Measurements from ENCODE around the gene RER1. TPM values are rescaled to one million over a fixed set of nuclear protein-coding genes. Genes with fewer than 3 reads are reported as not detected.

Gene RER1
- total RNA-seq, 1 experiment from 2014 or later = 110 TPM

GRCh38 chr1:2368053-2368744 lies 23.4 kb upstream of the RER1 start:
- H3K4me1 ChIP-seq (ENCODE audit: insufficient read depth, low read length) = no peaks in the 10 kb centered on the region
- Mint-ChIP-seq H3K4me3 (no peak overlapping the region; a peak in 1 of 5 replicates), H3K36me3 (ENCODE audit: insufficient read depth in 1 of 3, low read depth in 3 of 3) (peaks cover 5 to 19% (median 7%) of the 10 kb centered on the region in 3 experiments), H3K4me1 (peaks cover 0 to 2% of the 10 kb centered on the region in 2 experiments; a peak in 1 of 4 replicates), H3K27ac (peak overlapping the region in 1 of 3 experiments; percentile 9; a peak in 1 of 7 replicates), H3K27me3 (ENCODE audit: low read depth) (peaks cover 3% of the 10 kb centered on the region; the same call in 1 of the 2 replicates), H3K9me3 (peaks cover 7 to 12% of the 10 kb centered on the region in 2 experiments)
- no peak overlapping the region for H3K4ac ChIP-seq (ENCODE audit: low read depth, low read length)
- H3K9ac ChIP-seq (ENCODE audit: extremely low read depth, insufficient read length, low read length) = no peak overlapping the region
- H2AK5ac ChIP-seq (ENCODE audit: insufficient read length, low read length) = no peak overlapping the region
- no peak overlapping the region for H2BK20ac ChIP-seq (ENCODE audit: low read depth, low read length, poor library complexity, severe bottlenecking)
- no peaks in the 10 kb centered on the region for H4K20me1 ChIP-seq (ENCODE audit: control insufficient read depth, insufficient read depth, insufficient read length)
- H4K8ac ChIP-seq (replicated peaks; ENCODE audit: insufficient read length, low read depth, low read length) = no peak overlapping the region
- no peak overlapping the region for H3K18ac ChIP-seq (ENCODE audit: insufficient read length, low read depth, low read length)
- H3K27me3 ChIP-seq (ENCODE audit: insufficient read depth, low read length) = no peaks in the 10 kb centered on the region
- H2BK15ac ChIP-seq (ENCODE audit: low read depth, low read length) = no peak overlapping the region
- no peaks in the 10 kb centered on the region for H3K79me2 ChIP-seq (ENCODE audit: insufficient read depth, low read length)
- H2BK12ac ChIP-seq (ENCODE audit: insufficient read length, low read depth, low read length) = no peak overlapping the region
- no peak overlapping the region for H2AFZ ChIP-seq (ENCODE audit: low read length)
- H3K14ac ChIP-seq (ENCODE audit: insufficient read depth, low read length) = no peak overlapping the region
- H2BK120ac ChIP-seq (ENCODE audit: low read depth, low read length, poor library complexity, severe bottlenecking) = no peak overlapping the region
- no peaks in the 10 kb centered on the region for H3K79me1 ChIP-seq (ENCODE audit: insufficient read depth, low read depth, low read length, poor library complexity, severe bottlenecking)
- DNase-seq = no peak
- no peak for TF ChIP-seq CTCF (conservative IDR thresholded peaks at IDR 0.05)
- H3K4me2 ChIP-seq (ENCODE audit: insufficient read depth, insufficient read length, low read length) = no peak overlapping the region
- no peaks in the 10 kb centered on the region for H3K23me2 ChIP-seq (ENCODE audit: insufficient read length, low read depth, low read length, poor library complexity, severe bottlenecking)
- no peaks in the 10 kb centered on the region for H3K9me3 ChIP-seq (ENCODE audit: control insufficient read depth, low read depth, low read length)
- no peak overlapping the region for H4K91ac ChIP-seq (ENCODE audit: insufficient read length, low read depth, low read length)
- no CpG with 5 or more reads among the region's 8 CpGs for WGBS (ENCODE audit: extremely low coverage, insufficient read length, low lambda C conversion rate)
- no peak overlapping the region for H3K56ac ChIP-seq (ENCODE audit: insufficient read length, low read depth, low read length)
- H3K23ac ChIP-seq (ENCODE audit: insufficient read length, low read depth, low read length) = no peak overlapping the region
- H4K5ac ChIP-seq (ENCODE audit: insufficient read length, low read depth, low read length) = no peak overlapping the region
- no peak overlapping the region for H2BK5ac ChIP-seq (ENCODE audit: insufficient read length, low read length)
- H3T11ph ChIP-seq (ENCODE audit: low read length) = no peak overlapping the region
- H3K27ac ChIP-seq (ENCODE audit: insufficient read length, low read depth, low read length) = no peak overlapping the region
